Medulla oblongata (tissue), 1 donor: ENCODE data around the gene CTNNA2.

Experiments
- DNase-seq: peaks from one replicate; pipeline ENCODE4 v3.0.0-alpha.2; 2015; ENCODE audit errors: extremely low spot score

Gene CTNNA2

GRCh38 chr2:79788952-79789651 is 276.3 kb downstream of the CTNNA2 start:
- no peak for DNase-seq

GRCh38 chr2:79789811-79790210 is 277.0 kb downstream of the CTNNA2 start:
- DNase-seq: no peak

- no peak for DNase-seq
Observed at GRCh38 chr2:79792090-79792489, 279.2 kb downstream of the CTNNA2 start.

GRCh38 chr2:79793006-79793405 is 280.2 kb downstream of the CTNNA2 start:
- DNase-seq: no peak

GRCh38 chr2:79796641-79797040 is 283.8 kb downstream of the CTNNA2 start:
- DNase-seq: no peak

GRCh38 chr2:79798776-79799175 is 285.9 kb downstream of the CTNNA2 start:
- DNase-seq: no peak

- no peak for DNase-seq
Observed at GRCh38 chr2:79799729-79800128, 286.9 kb downstream of the CTNNA2 start.

- DNase-seq: no peak
Observed at GRCh38 chr2:79801082-79801481, 288.2 kb downstream of the CTNNA2 start.

- DNase-seq: no peak
Observed at GRCh38 chr2:79817288-79817687, 304.4 kb downstream of the CTNNA2 start.

- no peak for DNase-seq
Observed at GRCh38 chr2:79820281-79820680, 307.4 kb downstream of the CTNNA2 start.

- DNase-seq: no peak
Observed at GRCh38 chr2:79822136-79822535, 309.3 kb downstream of the CTNNA2 start.

- DNase-seq: no peak
Observed at GRCh38 chr2:79824086-79824786, 311.4 kb downstream of the CTNNA2 start.

GRCh38 chr2:79827881-79828280 is 315.0 kb downstream of the CTNNA2 start:
- DNase-seq: no peak

- DNase-seq: no peak
Observed at GRCh38 chr2:79830501-79830900, 317.6 kb downstream of the CTNNA2 start.

GRCh38 chr2:79831961-79832360 is 319.1 kb downstream of the CTNNA2 start:
- peak; percentile 30 for DNase-seq

- peak; percentile 78 for DNase-seq
Observed at GRCh38 chr2:79832511-79833234, 319.8 kb downstream of the CTNNA2 start.

- DNase-seq: peak; percentile 40
Observed at GRCh38 chr2:79833235-79833878, 320.5 kb downstream of the CTNNA2 start.

- DNase-seq: no peak
Observed at GRCh38 chr2:79835911-79836310, 323.1 kb downstream of the CTNNA2 start.

GRCh38 chr2:79844011-79844410 is 331.2 kb downstream of the CTNNA2 start:
- DNase-seq: no peak

- DNase-seq: no peak
Observed at GRCh38 chr2:79846878-79847277, 334.0 kb downstream of the CTNNA2 start.

- no peak for DNase-seq
Observed at GRCh38 chr2:79849241-79849640, 336.4 kb downstream of the CTNNA2 start.

GRCh38 chr2:79849949-79850348 is 337.1 kb downstream of the CTNNA2 start:
- DNase-seq: no peak
